Peyer's patch (tissue), 4 donors: ENCODE data around the gene REXO5.

Experiments
- CTCF ChIP-seq, 6 experiments: fragments of 450-650 bp in 4 of 6; fragments of 200-600 bp in 2 of 6; sonication (generic) in 1 of 6; IDR thresholded peaks; one replicate each; pipeline ENCODE4 v1.5.1; 2017 to 2019; ENCODE audit warnings: antibody characterized with exemption in 6 of 6, mild to moderate bottlenecking in 3 of 6, moderate library complexity in 1 of 6
- POLR2A ChIP-seq, 2 donors: fragments of 450-650 bp; IDR thresholded peaks; one replicate each; pipeline ENCODE4 v1.5.1; 2017; ENCODE audit warnings: antibody characterized with exemption in 2 of 2, mild to moderate bottlenecking in 2 of 2, moderate library complexity in 2 of 2

- TF ChIP-seq CTCF (IDR thresholded peaks at IDR 0.05), result no peak
- TF ChIP-seq POLR2A (IDR thresholded peaks at IDR 0.05), result no peak
These were observed 69.0 kb downstream of the REXO5 start for GRCh38 chr16:20875355-20875650.
